HL-60/S4 treated with retinoic acid at 250 ng/mL for 4 days and 3 days (cell line): ENCODE measurements around the gene AP2A2.

ENCODE experiments used
- in situ Hi-C: fragments of 300-500 bp; cut with MboI; formaldehyde crosslinking; loops from 2 replicates; pipeline ENCODE4 v1.7.0; 2022; ENCODE audit warnings: low sequenced_read_pairs

Gene AP2A2

DNA sequence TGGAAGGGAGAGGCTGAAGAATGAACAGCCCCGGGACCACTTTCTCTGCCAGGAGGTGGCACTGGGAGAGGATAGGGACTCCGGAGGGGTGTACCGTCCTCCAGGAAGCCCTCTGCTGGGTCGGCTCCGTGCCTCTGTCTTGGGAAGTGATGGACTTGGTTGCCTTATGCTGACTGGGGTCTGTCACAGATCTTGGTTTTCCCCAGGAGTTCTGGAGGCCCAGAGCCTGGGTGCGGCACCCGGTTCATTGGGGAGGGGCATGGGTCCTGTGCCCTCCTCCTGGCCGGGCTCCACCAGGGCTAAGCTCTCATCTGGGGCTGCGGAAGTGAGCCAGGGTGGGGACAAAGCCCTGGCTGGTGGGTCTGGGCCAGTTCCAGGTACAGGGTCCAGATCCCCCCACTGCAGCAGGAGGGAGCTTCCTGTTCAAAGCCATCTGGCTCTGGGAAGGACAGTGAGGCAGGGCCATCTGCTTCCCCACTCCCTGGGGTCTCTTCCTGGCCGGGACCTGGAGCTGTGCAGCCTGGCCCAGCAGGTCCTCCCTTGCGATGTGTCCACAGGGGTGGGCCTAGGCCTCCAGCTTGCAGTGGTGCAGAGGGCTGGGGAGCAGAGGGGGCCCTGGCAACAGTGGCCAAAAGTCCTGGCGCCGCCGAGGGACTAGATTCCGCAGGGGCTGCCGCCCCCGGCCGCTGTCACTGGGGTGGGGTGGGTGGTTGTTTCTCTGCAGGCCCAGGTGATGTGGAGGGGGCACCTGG, 1.1 kb upstream of the AP2A2 start:
- in situ Hi-C loops: no loop called here

DNA sequence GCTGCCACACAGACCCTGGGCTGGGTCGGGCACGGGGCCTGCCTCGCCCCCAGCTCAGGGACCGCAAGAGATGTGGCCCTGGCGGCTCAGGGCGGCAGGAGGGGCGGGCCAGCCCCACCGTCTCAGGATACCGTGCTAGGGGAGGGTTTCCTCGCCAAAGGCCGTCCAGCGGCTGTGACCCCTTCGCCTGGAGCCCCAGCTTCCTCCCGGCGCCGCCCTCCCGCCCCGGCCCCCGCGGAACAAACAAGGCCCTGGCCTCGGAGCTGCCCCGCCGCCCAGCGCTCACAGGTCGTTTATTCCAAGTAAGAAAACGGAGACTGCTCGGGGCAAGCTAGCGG, 543 bp upstream of the AP2A2 start:
- in situ Hi-C loops: no loop called here

DNA sequence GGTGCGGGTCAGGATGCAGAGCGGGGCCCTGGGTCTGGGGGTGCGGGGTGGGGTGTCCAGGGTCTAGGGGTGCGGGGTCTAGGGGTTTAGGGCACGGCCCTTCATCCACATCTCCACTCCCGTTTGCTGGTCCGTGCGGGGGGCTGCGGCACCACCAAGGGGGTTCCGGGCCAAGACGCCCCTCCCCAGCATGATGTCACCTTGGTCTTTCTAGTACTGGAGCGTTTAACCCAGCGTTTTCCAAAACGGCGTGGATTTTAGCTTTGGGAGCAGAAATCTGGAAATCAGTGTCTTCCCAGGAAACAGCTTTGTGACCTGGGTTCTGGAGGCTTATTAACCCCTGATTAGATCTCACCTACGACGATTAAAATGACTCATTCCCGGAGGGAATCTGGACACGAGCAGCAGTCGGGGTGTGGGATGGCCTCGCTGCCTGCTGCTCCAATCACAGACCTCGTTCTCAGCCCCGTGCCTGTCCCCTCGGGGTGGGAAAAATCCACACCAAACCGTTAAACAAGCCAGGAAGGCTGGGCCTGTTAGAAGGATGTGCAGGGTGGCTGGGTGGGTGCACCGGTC, 759 bp downstream of the AP2A2 start:
- in situ Hi-C loops: no loop called here

DNA sequence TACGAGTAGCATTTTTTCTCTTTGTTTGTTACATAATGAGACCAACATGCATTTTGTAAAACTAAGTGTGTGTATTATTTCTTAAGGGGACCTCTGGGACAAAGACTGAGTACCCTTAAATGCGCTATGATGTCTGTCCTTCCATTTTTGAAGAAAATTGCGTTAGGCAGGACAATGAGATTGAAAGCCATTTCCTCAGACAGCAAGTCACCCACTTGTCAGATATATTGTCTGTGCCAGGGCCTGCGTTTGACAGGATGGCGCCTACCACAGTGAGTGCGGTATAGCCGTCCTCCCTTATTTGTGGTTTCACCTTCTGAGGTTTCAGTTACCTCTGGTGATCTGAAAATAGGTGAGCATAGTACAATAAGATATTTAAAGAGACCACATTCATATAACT, 2.2 kb downstream of the AP2A2 start:
- in situ Hi-C loops: no loop called here

DNA sequence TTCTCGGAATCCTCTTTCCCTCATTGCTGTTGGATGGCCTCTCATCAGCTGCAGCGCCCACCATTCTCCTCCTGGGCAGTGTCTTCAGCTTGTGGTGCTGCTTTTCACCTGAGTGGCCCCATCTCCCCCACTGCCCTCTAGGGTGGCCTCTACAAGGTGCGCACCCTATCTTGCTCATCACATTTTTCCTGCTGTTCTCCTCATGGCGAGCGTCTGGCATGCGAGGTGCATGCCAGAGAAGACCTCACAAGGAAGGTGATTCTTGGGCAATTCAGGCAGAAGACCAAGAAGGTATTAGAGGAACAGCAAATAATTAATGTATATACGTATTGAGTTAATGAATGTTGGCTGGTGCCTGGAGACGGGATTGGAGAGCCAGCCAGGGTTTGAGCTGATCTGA, 3.1 kb downstream of the AP2A2 start:
- in situ Hi-C loops: no loop called here

DNA sequence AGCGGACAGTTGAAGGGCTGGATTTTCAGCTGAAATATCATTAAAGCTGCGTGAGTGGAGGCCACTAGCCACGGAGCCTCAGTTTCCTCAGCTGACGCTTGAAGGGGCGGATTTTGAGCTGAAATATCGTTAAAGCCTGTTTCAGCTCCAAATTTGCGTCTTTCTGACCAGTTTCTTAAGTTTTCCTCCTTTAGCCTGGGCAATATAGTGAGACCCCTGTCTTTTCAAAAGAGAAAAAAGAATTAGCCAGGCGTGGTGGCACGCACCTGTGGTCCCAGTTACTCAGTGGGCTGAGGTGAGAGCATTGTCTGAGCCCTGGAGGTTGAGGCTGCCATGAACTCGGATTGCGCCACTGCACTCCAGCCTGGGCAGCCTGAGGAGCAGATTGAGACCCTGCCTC, 3.7 kb downstream of the AP2A2 start:
- in situ Hi-C loops: no loop called here

DNA sequence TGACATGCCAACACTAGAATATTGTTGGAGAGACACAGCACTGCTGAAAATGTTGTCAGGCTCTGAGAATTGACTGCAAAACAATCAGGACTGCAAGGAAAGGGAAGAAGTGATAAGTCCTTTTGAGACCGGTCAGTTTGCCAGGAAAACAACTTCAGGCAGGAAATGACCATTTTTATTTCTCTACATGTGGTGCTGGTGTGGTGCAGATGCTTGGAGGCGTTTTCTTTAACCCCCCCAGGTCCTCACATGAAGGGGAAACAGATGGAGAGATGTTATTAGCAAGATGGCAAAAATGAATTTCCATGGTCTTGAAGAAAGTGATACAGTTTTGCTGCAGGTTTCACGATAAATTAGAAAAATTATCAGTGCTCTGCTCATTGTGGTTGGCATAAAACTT, 5.7 kb downstream of the AP2A2 start:
- in situ Hi-C loops: no loop called here

DNA sequence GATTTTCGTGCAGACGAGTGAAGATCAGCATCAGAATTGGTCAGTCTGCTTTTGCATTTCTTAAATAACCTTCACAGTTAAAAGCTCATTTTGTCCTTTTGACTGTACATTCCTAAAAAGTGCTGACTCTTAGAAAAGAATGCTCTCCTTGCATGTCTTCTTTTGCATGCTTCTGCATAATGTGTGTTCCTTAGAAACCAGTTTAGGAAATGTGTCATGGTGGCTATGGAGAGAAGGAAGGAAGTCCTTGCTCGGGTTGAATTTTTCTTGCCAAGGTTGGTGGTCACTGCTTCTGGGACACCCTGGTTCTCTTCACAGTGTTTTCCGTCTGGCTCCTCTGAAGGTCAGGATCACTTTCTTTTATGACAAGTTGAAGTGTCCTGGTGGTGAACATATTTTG, 6.8 kb downstream of the AP2A2 start:
- in situ Hi-C loops: no loop called here

DNA sequence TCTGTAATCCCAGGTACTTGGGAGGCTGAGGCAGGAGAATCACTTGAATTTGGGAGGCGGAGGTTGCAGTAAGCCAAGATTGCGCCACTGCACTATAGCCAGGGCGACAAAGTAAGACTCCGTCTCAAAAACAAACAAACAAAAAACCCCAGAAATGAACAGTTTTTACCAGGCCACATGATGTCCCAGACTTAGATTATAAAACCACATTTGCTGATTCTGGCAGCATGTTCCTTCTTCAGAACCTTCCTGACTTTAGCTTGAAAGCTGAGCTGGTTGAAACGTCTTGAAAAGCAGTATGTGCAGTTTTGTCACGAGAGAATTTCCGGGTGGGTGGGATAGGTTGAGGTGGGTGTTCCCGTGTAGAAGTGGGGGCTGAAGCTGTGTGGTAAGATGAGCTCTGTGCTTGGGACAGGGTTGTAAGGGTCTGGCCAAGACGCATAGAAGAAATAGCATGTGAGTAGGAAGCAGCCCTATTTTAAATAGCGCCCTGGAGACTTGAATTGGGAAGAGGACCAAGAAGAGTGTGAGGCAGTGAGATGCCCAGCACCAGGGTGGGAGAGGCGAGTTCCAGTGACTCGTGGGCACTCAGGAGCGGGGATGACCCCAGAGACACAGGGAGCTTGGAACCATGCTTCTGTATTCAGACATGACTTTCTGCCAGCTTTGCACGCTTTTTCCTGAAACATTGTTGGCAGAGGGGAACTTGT, 7.6 kb downstream of the AP2A2 start:
- in situ Hi-C loops: no loop called here

DNA sequence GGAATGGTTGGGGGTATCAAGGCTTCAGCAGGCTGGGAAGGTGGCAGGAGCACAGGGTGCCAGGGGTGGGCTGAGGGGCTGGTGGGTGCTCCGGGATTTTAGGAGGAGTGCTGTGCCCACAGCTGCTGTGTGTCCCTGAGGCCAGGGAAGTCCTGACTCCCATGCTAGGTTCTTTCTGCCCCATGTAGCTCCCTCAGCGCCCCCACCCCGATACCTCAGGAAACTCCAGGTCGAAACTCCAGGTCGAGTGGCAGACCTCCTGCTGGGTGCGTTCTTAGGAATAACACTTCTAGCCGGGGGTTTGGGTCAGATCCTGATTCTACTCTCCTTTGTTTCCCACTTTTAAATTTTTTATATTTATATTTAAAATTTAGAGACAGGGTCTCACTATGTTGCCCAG, 8.3 kb downstream of the AP2A2 start:
- in situ Hi-C loops: no loop called here

DNA sequence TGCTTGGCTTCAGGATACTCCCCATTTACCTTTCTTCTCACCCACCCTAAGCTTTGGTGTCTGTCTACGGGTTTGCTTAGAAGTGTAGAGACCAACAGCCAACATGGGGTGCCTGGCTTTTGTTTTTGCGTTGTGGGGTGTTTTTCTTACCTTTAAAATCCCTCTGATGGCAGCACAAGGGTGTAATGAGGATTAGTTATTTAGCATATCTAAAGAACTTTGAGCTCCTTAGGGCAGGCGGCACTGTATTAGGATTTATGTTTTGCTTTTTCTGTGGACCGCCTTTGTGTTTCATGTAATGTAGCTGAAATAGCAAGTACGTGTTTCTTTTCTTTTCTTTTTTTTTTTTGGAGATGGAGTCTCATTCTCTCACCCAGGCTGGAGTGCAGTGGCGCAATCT, 8.9 kb downstream of the AP2A2 start:
- in situ Hi-C loops: no loop called here

DNA sequence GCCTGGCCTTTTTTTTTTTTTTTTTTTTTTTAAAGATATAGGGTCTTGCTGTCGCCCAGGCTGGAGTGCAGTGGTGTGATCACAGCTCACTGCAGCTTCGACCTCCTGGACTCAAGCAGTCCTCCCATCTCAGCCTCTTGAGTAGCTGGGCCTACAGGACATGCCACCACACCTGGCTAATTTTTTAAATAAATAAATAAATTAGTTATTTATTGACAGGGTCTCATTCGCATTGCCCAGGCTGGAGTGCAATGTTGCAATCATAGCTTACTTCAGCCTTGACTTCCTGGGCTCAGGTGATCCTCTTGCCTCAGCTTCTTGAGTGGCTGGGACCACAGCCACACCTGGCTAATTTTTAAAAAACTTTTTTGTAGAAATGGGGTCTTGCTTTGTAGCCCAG, 10.5 kb downstream of the AP2A2 start:
- in situ Hi-C loops: no loop called here

DNA sequence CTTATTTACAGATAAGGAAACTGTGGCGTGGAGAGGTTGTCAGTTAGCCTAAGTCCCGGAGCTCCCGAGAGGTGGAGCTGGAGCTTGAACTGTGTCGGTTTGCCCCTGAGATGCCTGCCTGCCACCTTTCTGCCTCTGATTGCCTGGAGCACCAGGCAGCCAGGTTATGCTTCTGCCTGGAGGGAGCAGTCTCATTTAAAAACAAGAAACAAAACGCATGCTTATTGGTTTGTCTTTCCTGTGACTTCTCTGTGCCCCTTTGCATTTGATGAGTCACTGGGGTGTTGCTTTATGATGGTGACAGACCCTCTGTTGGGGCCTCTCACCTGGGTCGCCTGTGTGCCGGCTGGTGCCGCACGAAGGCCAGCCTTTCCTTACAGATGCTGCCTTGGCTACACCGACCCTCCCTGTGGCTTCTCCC, 12.2 kb downstream of the AP2A2 start:
- in situ Hi-C loops: no loop called here

DNA sequence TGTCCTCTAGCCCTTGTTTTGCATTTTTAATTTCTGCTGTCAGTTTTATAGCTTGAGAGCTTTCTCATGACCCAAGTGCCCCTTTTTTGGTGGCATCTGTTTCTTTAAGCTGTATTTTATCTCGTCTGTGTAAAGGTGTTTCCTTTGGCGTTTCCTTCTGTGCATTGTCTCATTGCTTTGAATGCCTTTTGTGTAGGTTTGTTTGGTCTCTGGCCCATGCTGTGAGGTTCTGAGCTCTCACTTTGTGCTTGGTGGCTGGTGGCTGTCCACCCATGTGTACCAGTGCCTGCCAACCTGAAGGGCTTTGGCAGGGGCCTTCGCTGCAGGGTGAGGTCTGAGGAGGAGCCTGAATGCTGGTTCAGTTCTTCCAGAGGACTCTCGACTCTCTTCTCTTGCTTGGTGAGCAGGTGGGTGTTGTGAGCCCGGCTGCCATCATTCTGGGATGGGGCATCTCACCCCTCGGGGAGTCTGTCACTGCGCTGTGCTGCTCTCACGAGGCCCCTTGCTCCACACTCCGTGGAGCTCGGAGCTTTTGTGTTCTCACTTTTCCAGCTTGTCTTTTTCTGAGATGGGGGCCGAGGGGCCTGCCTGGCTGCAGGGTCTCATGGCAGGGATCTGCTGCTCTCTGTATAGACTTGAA, 14.9 kb downstream of the AP2A2 start:
- in situ Hi-C loops: no loop called here

DNA sequence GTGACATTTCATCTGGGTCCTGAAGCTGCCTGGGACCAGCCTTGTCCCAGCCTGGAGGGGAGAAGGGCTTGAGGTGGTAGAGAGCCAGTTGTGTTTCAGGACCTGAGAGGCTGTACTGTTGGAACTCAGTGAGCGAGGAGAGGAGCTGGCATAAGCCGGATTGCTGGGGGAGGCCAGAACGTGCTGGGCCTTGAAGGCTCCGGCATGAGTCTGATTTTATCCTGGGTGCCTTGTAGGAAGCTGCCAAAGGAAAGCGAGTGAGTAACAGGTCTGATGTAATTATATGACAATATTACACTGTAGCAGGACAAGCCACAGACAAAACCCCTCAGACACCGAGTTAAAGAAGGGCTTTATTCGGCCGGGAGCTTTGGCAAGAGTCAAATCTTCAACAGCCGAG, 17.2 kb downstream of the AP2A2 start:
- in situ Hi-C loops: no loop called here

DNA sequence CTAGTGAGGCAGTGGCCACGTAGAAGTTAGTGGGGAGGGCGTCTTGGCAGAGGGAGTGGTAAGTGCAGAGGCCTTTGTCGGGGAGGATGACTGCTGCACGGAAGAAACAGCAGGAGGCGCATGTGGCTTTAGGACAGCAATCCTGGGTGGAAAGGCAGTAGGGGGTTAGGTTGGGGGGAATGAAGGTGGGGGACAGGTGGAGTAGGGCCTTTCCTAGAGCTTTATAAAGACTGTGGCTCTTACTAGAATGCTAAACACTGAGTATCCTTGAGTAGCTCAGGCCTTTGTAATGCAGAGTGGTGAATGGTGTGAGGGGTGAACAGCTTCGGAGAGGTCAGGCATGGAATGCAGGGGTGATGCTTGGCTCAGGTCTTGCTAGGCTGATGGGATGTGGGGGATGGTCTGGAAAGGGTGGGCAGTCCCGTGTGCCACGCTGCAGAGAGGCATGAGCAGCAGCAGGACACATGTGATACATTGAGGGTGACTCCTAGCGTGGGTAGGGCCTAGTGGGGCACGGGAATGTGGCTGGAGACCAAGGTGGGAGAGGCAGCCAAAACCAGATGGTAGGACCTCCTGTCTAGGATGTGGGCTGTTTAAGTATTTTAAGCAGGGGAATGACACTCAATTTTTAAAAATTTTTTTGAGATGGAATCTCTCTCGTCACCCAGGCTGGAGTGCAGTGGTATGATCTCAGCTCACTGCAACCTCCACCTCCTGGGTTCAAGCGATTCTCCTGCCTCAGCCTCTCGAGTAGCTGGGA, 19.2 kb downstream of the AP2A2 start:
- in situ Hi-C loops: no loop called here

DNA sequence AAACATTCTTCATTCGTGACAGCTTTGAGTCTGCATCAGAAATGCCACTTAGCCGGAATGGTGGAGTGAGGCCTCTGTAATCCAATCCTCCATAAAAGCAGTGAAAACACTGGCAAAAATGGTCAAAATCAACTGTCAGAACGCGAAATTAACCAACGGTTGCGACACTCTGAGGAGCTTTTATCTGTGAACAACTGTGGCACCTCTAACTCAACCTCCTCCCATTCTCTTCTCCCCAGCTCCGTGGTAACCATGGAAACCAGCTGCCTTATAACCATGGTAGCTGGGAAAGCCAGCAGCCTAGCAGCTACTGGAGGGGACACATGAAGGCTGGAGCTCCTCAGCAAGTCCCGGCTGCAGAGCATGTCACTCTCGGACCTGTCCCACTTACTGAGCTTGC, 20.3 kb downstream of the AP2A2 start:
- in situ Hi-C loops: no loop called here

DNA sequence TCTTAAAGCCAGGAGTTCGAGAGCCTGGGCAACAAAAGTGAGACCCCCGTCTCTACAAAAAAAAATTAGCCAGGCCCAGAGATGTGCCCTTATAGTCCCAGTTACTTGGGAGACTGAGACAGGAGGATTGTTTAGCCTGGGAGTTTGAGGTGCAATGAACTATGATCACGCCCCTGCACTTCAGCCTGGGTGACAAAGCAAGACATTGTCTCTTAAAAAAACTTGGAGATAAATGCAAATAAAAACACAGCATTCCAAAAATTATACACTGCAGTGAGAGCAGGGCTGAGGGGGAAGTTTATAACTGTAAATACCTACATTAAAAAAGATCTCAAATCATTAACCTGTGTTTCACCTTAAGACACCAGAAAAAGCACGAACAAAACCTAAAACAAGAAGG, 22.1 kb downstream of the AP2A2 start:
- in situ Hi-C loops: no loop called here

DNA sequence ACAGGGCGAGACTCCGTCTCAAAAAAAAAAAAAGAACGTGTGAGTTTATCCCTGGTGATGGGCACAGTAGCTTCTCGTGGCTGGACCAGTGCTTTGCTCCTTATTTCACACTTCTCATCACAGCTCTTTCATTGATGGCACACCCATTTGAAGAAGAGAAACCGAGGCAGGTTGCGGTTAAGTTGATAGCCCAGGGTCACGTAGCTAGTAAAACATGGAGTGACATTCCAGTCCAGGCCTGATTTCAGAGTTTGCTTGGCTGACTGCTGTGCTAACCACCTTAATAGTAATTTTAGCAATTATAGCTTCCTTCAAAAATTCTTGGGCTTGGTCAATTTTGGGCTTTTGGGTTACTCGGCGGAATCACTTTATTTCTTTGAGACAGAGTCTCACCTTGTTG, 25.8 kb downstream of the AP2A2 start:
- in situ Hi-C loops: no loop called here

DNA sequence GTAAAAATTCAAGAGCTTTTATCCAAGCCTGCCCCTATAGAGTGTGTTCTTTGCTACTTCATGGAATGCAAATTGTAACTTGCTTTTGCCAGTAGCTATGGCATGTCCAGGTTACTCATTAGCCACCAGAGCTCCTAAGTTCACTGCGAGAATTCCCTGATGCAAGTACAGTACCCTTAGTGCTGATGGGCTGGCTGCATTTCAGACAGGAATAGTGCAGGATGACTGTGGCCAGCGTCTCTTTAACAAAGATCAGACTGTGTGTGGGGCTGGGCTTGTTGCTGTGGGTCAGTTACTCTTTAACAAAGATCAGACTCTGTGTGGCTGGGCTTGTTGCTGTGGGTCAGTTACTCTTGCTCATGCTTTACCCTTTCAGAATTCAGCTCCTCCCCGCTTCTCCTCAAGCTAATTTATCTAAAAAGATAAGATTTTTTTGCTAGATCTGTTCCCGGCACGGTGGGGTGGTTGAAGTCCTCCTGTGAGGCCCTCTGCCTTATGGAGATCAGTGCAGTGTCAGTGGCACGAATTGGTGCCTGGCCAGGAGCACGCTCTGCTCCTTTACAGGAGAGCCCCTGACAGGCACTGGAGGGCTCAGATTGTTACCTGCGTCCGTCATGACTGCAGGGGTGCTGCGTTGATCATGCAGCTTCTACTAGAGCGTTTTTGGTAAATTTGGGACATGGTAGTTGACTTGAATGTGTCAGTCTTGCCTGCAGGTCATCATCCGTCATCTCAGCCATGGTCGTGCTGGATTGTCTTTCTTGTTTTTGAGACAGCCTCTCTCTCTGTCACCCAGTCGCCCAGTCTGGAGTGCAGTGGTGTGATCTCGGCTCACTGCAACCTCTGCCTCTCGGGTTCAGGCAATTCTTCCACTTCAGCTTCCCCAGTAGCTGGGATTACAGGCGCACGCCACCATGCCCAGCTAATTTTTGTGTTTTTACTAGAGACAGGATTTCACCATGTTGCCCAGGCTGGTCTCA, 27.0 kb downstream of the AP2A2 start:
- in situ Hi-C loops: no loop called here
